Neural cell (in vitro differentiated cells): Measurements from ENCODE around the gene CXCL3.

Source experiments
- EP300 ChIP-seq: fragments of 450-650 bp; conservative IDR thresholded peaks from 2 replicates; pipeline ENCODE4 v1.6.1; 2014; ENCODE audit warnings: antibody characterized with exemption, mild to moderate bottlenecking, moderate library complexity; ENCODE audit not compliant: poor library complexity, severe bottlenecking
- EZH2 ChIP-seq: fragments of 200-600, 300-800 bp; shearing (Covaris generic), sonication (generic); IDR thresholded peaks from 2 replicates; pipeline ENCODE4 v1.6.1; 2014; ENCODE audit warnings: antibody characterized with exemption, low read length, borderline replicate concordance, mild to moderate bottlenecking; ENCODE audit not compliant: insufficient read depth, poor library complexity, severe bottlenecking
- MXI1 ChIP-seq: fragments of 450-650 bp; conservative IDR thresholded peaks from 2 replicates; pipeline ENCODE4 v1.6.1; 2014; ENCODE audit warnings: antibody characterized with exemption, mild to moderate bottlenecking; ENCODE audit not compliant: poor library complexity, severe bottlenecking
- POLR2AphosphoS5 ChIP-seq: IDR thresholded peaks from 2 replicates; pipeline ENCODE4 v1.6.1; 2012
- TAF1 ChIP-seq: IDR thresholded peaks from 2 replicates; pipeline ENCODE4 v1.6.1; 2012; ENCODE audit warnings: low read depth
- TF ChIP-seq, protein P1 (sequence below): fragments of 450-650 bp; IDR thresholded peaks from 2 replicates; pipeline ENCODE4 v1.5.1; 2014; ENCODE audit warnings: antibody characterized with exemption, mild to moderate bottlenecking, moderate library complexity; ENCODE audit not compliant: poor library complexity, severe bottlenecking

GRCh38 chr4:73988061-73988460, 50.4 kb downstream of the CXCL3 start, which contains the start of gene PPBP:
- TF ChIP-seq EZH2, result no peak
- no peak for TF ChIP-seq POLR2AphosphoS5
- TF ChIP-seq, protein P1, sequence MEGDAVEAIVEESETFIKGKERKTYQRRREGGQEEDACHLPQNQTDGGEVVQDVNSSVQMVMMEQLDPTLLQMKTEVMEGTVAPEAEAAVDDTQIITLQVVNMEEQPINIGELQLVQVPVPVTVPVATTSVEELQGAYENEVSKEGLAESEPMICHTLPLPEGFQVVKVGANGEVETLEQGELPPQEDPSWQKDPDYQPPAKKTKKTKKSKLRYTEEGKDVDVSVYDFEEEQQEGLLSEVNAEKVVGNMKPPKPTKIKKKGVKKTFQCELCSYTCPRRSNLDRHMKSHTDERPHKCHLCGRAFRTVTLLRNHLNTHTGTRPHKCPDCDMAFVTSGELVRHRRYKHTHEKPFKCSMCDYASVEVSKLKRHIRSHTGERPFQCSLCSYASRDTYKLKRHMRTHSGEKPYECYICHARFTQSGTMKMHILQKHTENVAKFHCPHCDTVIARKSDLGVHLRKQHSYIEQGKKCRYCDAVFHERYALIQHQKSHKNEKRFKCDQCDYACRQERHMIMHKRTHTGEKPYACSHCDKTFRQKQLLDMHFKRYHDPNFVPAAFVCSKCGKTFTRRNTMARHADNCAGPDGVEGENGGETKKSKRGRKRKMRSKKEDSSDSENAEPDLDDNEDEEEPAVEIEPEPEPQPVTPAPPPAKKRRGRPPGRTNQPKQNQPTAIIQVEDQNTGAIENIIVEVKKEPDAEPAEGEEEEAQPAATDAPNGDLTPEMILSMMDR, result no peak
- TF ChIP-seq EP300, result no peak
- no peak for TF ChIP-seq MXI1
- TF ChIP-seq TAF1, result no peak
